A673 (cell line): ENCODE measurements around the gene ENTR1.

Experiments used
- EZH2 ChIP-seq: fragments of 200-600 bp; sonication (generic); IDR thresholded peaks from 2 replicates; pipeline ENCODE4 v1.6.1; 2017; ENCODE audit warnings: borderline replicate concordance, low read depth, mild to moderate bottlenecking, mixed read lengths, antibody characterized with exemption, low read length; ENCODE audit not compliant: poor library complexity, severe bottlenecking
- TF ChIP-seq, protein P1 (sequence below): fragments of 300-800, 200-600 bp; sonication (generic); conservative IDR thresholded peaks from 2 replicates; pipeline ENCODE4 v1.5.1; 2017; ENCODE audit warnings: low read depth, mild to moderate bottlenecking, antibody characterized with exemption, low read length, moderate library complexity, mixed read lengths

DNA sequence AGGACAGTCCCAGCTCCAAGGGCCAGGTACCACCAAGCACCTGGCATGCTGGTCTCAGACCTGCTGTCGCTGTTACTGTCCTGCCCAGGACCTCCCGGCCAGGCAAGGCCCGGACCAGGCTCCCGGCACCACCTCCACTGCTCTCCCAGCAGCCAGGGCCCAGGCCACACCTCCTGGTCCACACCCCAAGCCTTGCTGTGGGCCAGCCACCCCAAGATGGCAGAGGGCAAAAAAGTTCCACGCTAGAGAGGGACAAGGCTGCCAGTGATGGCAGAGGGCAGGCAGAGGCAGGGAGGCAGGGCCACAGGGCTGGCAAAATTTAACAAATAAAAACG is 48.0 kb downstream of the ENTR1 start:
- TF ChIP-seq, protein P1, sequence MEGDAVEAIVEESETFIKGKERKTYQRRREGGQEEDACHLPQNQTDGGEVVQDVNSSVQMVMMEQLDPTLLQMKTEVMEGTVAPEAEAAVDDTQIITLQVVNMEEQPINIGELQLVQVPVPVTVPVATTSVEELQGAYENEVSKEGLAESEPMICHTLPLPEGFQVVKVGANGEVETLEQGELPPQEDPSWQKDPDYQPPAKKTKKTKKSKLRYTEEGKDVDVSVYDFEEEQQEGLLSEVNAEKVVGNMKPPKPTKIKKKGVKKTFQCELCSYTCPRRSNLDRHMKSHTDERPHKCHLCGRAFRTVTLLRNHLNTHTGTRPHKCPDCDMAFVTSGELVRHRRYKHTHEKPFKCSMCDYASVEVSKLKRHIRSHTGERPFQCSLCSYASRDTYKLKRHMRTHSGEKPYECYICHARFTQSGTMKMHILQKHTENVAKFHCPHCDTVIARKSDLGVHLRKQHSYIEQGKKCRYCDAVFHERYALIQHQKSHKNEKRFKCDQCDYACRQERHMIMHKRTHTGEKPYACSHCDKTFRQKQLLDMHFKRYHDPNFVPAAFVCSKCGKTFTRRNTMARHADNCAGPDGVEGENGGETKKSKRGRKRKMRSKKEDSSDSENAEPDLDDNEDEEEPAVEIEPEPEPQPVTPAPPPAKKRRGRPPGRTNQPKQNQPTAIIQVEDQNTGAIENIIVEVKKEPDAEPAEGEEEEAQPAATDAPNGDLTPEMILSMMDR: no peak
- TF ChIP-seq EZH2: no peak
